ENCODE results near the gene ACTN1. TPM values are rescaled to one million over a fixed set of nuclear protein-coding genes. Genes with fewer than 3 reads are reported as not detected.

The ACTN1 gene
- total and polyA plus RNA-seq, 2 of the 8 experiments (the other 6 are each of a cell fraction or from before 2014, with no cell fraction given): 236 to 262 TPM

- no peak for TF ChIP-seq BRCA1 (IDR thresholded peaks at IDR 0.05; ENCODE audit: low read depth, low read length)
- TF ChIP-seq POU5F1 (IDR thresholded peaks at IDR 0.05; ENCODE audit: low read depth, low read length): no peak
- TF ChIP-seq RXRA (IDR thresholded peaks at IDR 0.05; ENCODE audit: insufficient read depth, low read depth, low read length): no peak
- TF ChIP-seq NRF1 (IDR thresholded peaks at IDR 0.05; ENCODE audit: low read depth, low read length): no peak
- TF ChIP-seq CREB1 (IDR thresholded peaks at IDR 0.05): no peak
- TF ChIP-seq SIX5 (IDR thresholded peaks at IDR 0.05; ENCODE audit: low read depth, low read length): no peak
Measured at GRCh38 chr14:68955851-68956179, 23.3 kb downstream of the ACTN1 start (continued).

All from H1 (cell line).